GM21576 (cell line): Measurements from ENCODE around the gene PHB1.

Experiments
- ATAC-seq: cut with Tn5 transposase; IDR thresholded peaks from one replicate; pipeline ENCODE4 v1.9.1; 2021; ENCODE audit warnings: mild to moderate bottlenecking, moderate library complexity; ENCODE audit not compliant: unreplicated experiment

The PHB1 gene

DNA sequence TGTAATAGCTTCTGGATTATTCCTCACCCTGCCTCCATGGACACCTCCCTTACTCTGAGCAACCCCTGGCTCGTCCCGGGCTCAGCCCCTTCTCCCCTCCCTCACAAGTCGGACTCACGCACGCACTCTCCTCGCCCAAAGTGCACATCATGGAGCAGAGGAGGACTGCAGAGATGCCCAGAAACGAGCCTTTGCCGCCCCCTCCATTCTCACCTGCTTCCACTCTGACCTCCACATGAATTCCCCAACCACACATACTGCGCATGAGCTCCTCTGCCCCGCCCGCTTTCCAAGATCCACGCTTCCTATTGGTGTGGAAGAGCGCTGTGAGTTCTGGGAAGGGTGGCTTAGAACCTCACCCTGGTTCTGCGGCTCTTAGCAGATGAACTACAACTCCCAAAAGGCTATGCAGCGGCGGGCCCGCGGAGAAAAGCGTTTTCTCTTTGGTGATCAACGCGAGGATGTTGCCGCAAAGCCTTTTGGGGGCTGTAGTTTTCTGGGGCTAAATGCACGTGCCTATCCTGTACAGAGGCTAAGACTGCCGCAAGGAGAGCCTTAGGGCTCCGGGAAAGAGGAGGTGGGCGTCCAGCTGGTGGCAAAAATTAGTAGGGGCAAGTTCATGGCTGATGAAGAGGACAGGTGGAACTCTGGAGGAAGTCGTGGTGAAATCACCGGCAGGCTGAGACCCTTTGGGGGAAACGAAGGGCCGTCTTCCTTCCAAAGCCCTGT lies at the start of gene PHB1:
Gene PHB1 (minus strand): TSS at position 261 of the 729 bp plus-strand sequence. CDS start 1,618 bp downstream, outside the sequence.
- ATAC-seq, result peak; percentile 97

DNA sequence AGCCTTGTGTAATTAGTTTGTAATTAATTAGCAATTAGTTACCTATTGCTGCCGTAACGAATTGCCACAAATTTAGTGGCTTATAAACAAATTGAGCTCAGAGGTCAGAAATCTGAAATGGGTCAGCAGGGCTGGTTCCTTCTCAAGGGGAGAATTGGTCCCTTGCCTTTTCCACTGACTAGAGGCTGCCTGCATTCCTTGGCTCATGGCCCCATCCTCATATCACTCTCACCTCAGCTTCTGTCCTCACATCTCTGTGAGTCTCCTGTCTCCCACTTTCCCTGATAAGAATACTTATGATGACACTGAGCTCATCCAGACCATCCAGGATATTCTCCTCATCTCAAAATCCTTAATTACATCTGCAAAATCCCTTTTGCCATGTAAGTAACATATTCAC lies 49.4 kb upstream of the PHB1 start:
- ATAC-seq, result no peak

DNA sequence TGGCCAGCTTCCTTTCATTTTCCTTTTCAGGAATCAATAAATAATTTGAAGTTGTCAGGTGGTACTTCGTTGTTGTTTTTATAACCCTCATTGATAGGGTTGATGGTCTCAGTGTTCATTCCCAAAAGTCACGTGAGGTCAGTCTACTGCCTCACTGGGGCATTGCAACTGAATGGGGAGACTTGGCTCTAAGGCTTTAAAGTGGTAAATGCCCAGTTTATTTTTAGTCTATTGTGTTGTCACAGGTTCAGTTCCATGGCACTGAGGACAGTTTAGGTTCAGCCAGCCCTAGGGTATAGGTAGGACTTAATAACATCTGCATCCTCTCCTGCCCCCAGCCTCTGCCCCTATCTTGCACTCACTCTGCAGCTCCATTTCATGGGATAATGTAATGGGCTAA lies 46.9 kb upstream of the PHB1 start:
- no peak for ATAC-seq

DNA sequence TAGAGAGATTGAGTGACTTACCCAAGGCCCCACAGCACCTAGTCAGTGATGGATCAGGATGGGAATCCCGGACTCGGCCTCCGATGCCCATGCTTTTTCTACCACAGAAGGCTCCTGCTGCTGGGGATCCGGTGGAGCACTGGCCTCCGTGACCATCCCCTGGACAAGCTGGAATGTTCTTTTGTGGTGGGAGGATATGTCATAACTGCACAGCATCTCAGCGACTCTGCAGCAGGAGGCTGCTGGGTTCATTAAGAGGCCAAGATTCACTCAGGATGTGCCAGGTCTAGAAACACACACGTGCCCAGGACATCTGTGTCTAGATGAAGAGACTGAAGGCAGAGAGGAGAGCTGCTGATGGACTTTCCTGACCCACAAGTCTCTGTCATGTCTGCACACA lies 45.7 kb upstream of the PHB1 start:
- ATAC-seq, result no peak

DNA sequence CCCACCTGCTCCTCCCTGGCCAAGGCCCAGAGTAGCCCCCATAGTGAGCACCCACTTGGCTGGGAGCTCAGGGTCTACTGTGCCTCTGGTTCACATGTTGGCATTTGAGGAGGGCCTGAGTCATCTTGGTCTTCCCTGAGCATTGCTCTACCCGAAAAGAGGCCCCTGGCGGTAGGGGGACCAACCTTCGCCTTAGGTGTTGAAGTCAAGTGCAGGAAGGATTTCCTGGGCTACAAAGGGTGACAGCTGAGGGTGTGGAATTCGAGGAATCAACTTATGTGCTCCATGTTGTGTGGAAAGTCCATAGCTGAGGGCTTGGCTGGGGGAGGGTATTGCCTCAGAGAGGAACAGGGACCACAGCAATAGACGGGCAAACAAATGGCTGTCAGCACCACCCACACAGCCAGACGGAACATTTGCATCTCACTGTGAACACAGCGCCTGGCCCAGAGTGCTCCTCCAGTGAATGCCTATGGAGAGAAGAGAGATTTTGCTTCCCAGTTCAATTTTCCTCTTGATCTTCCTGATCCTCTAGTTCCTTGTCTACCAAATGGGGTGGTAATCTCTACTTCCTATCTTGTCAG lies 44.8 kb upstream of the PHB1 start:
- no peak for ATAC-seq

DNA sequence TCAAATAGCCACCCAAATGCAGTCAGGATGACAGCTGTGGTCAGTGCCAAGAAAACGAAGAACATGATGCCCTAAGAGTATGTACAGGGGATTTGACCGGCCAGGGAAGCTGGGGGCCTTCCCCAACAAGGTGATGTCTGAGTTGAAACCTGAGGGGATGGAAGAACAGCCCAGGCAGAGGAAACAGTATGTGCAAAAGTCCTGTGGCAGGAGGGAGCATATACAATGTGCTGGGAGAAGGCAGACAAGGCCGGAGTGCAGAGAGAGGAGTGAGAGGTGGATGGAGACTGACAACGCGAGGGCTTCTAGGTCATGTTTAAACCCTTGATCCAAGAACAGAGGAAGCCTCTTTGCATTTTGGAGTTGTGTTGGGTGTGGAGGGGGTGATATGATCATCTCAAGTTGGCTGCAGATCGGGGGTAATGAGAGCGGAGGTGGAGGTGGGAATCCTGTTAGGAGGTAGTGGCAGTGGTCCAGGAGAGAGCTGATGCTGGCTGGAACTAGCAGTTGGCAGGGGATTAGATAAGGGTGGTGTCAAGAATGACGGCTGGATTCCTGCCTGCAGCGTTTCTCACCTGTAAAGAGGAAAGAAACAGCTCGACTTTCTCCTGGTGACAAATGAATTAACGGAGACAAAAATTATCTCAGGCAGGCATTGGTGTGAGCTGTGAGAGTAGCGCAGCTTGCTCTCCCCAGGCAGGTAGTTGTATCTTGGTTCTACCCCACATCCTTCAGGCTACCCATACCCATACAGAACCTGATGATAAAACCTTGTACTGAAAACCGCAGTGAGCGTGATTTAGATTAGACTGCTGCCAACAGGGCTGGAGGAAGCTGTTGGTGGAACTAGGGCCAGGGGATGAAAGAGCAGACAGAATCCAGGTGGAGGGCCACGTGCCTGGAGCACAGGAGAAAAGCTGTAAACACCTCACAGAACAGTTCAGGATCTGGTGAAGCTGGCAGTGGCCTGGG lies 43.2 kb upstream of the PHB1 start:
- ATAC-seq, result no peak

DNA sequence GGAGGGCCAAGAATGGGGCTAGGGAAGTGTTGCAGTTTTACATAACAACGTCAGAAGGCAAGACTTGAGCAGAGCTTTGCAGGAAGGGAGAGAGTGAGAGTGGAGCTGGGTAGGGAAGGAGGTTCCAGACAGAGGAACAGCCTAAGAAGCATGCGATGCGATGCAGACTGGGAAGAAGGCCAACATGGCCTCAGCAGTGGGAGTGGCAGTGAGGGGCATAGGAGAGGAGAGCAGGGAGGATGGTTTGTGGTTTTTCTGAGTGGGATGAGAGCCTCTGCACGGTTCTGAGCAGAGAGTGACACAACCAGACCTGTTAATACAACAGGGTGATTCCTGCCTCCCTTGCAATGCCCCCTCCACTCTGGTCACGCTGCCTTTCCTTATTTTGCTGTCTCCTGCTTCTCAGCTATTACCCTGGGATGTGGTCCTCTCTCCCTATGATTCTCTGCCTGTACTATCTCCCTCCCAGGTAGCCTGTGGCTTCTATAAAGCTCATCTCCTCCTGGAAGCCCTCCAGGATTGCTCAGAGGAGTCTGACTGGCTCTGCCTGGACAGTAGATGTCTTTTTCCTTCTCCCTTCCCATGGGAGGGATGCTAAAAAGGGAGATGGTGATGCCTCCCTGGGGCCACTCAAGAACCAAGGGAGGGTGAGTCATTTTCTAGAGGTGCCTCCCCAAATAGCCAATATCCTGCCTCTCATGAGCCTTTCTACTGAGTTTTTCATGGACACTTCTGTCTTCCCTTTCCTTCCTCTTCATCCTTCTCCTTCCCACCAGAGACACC lies 41.7 kb upstream of the PHB1 start:
- no peak for ATAC-seq

DNA sequence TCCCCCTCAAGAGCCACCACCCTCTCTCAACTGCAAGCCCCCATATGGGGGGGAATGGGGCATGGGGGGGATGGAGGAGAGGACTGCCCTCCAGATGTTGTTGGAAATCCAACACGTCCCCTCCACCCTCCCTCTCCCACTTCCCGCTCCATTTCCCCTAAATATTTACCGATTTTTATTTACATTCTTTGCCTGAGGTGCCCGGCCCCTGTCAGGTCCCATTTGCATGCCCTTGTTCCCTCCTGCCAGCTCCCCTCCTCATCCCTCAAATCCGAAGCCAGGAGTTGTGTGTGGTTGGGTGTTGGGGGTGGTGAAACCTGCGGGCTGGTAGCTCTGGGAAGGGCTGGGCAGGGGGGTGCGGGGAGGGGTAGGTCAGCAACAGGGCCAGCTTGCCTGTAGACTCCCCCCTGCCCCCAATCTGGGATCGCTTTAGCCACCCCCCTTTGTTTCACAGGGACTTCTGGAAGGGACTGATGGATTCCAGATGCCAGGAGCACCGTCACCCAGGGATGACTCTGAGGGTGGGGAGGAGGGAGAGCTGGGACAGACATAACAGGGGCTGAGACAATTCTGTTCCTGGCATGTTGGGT lies 40.7 kb upstream of the PHB1 start:
- ATAC-seq, result no peak

DNA sequence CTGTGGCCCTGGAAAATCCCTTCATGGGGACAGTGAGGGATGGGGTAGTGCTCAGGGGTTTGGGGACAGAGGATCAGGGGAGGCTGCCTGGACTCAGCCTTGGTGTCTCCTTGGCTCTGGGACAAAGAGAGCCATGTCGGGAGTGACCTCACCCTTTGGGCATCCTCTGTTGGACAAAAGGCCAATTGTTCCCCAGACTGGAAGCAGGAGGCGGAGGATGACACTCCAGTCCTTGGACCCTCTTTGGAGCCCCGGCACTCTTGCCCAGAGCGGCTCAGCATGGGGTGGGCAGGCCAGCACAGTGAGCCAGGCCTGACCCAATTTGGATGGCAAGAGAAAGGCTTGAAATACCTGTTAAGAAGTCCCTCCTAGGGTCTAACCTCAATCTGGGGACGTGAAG lies 39.4 kb upstream of the PHB1 start:
- ATAC-seq, result no peak

DNA sequence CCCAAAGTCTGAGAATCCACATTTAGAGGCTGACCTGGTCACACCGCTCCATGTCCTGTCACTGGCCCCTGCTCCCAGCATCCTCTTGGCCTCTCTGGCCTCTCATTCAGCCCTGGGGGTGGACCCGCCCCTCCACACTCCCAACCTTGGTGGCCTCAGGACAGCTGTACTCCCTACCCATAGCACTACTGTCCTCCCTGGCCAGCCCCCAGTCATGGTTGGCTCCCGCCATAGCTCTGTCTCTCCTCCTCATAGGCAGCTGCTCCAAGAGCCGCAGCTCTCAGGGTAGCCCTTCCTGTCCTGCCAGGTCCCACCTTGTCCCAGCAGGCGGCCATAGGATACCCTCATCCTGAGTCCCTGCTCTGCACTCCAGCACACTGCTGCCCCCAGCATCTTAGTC lies 38.0 kb upstream of the PHB1 start:
- ATAC-seq, result no peak

DNA sequence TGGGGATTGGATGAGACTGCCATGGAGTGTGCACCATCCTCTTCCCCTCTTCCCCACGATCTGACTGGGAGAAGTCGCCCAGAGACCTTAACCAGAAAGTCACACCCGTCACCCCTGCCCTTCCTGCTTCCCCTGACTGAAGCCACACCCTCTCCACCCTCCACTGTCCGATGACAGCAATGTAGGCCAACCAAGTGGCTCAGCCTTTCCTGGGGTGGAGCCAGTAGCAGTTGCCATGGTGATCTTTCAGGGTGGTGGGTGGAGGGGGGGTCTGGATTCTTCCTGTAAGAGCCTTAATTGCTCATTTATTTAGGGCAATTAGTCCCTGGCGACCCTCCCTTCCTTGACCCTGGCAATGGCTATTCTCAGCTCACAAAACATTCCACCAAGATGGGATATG lies 37.5 kb upstream of the PHB1 start:
- no peak for ATAC-seq

DNA sequence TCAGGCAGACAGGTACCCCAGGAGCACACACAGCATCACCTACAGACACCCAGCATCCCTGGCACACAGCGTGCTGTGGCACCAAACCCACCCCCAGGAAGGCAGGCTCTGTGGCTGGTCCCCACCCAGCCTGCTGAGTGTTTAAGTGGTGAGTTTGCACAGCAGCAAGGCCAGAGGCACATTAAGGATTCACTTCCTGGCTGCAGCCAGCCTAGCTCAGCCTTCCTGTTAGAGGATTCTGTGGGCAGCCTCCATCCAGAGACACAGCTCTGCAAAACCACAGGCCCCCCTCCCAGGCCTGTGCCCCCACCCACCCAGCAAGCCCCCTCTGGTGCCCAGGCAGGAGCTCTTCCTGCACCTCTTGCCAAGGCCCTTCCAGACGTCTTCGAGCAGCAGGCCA lies 36.1 kb upstream of the PHB1 start:
- no peak for ATAC-seq

DNA sequence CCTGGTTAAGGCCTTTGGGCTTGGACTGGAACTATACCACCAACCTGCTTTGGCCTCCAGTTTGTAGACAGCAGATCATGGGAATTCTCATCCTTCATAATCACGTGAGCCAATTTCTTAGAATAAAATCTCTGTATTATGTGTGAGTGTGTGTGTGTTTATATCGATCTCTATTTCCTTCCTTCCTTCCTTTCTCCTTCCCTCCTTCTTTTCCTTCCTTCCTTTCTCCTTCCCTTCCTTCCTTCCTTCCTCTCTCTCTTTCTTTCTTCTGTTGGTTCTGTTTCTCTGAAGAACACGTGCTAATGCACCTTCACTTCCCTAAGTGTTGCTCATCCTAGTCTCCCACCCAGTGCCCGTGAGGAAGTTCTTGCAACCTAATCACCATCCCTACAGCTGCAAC lies 35.5 kb upstream of the PHB1 start:
- ATAC-seq, result no peak

DNA sequence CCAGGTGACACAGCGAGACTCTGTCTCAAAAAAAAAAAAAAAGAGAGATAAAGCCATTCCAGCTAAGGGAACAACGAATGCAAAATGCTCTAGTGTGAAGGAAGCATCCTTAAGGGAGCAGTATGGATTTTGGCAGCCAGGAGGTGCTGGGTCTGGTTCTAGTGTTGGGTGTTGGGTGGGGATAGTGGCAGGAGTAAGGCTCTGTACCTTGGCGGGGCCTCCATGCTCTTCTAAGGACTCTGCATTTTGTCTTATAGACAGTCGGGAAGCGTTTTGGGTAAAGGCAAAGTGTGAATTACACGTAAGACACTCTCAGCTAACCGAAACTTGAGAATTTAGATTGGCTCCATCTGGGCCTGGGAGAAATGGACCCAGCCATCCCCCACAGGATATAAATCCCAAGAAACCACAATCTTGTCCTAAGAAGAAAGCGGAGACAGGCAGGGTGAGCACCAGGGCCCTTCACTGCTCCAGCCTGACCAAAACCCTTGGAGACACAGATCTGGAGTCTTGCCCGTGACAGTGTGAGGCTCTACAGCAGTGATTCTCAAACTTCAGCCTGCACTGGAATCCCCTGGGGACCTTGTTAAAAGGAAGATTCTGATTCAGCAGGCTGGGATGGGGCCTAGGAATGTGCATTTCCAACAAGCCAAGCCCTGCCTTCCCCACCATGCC lies 33.1 kb upstream of the PHB1 start:
- no peak for ATAC-seq

DNA sequence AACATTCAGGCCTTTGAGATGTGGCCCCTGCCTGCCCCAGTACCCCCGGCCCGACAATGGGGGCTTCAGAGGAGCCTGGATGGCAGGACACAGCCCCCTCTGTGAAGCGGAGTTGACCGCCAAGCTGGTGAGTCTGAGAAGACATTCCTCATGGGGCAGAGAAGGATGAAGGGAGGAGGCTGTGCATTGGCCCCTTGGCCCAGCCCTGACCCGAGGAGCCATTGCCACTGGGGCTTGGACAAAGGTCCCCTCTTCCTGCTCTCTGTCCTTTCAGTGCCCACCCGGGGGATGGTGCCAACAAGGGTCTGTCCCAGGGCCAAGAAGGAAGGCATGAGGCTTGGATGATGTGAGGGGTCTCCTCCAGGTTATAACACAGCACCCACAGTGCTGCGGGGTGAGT lies 30.9 kb upstream of the PHB1 start:
- ATAC-seq, result no peak

DNA sequence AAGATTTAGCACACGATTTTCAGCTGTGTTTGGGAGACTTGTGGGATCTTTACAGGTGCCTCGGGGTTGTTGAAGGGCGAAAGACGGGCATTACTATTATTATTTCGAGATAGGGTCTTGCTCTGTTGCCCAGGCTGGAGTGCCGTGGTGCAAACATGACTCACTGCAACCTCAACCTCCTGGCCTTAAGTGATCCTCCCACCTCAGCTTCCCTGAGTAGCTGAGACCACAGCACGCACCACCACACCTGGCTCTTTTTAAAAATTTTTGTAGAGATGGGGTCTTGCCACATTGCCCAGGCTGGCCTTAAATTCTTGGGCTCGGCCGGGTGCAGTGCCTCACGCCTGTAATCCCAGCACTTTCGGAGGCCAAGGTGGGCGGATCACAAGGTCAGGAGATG lies 29.7 kb upstream of the PHB1 start:
- ATAC-seq, result no peak

DNA sequence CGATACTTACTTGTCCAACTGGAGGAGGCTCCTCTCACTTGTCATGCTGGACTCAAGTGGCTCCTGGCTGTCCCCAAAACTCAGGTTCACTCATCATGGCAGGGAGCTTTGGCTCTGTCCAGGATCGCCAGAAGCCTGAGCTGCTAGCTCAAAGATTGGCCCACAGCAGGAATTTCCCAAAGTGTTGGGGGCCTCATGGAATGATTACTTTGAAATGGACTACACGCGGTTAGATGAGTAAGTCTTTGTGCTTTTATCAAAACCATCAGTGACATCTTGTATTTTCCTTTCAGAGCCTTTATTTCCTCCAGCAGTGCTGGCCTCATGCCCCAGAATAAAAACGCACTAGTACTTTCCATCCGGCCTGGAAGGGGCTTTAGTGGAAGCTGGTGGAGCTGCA lies 29.2 kb upstream of the PHB1 start:
- ATAC-seq, result no peak

DNA sequence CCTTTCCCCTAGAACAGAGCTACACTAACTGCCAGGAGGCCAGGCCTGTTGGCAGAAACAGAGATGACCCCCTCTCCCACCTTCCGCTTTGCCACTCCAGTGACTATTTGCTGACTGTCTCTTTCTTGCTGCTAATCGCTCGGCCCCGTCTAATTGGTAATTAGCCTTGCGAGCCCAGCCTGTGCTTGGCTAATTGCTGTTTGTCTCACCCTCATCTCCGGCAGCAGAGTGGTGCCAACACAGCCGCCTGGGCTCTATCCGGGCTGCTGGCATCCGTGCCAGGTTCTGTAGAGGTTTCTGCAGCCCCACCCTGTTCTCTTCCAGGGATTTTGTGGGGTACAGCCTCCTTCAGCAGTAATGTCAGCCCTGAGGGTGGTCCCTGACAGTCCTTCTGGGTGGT lies 27.4 kb upstream of the PHB1 start:
- no peak for ATAC-seq

DNA sequence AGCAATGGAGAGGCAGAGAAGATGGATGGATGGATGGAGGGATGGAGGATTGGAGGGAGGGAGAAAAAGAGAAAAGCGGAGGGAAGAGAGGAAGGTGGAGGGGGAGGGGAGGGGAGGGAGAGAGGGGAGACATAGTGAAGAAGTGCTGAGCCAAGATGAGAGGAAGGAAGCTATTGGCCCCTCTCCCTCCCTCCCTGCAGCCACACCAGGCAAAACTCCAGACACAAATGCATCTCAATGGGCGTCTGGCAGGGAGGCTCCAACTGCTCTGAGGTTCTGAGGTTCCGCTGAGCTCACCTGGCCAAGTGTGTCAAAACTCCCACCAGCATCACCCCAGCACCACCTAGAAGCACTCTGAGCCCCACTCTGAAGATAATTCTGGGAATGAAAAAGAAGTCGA lies 26.9 kb upstream of the PHB1 start:
- no peak for ATAC-seq

DNA sequence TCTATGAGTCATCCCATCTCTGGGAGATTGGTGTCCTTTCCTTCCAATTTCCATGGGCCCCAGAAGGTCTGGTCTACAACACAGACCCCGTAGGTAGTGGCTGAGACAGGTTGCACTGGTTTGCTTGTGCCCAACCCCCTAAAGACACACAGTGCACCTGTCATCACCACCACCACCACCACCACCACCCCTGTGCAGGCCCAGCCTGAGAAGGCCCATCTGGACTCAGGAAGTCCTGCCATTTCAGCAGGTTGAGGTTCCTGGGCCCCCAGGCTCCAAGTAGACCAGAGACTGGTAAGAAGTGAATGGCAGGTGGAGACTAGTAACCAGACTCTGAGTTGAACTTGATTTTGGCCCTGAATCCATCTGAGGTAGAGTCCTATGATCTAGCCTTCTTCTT lies 25.9 kb upstream of the PHB1 start:
- ATAC-seq, result no peak
